Measurements from ENCODE around the gene SEPTIN6.

SEPTIN6 gene

GRCh38 chrX:119661486-119661885 lies 31.5 kb downstream of the SEPTIN6 start:
- H4K20me1 ChIP-seq (ENCODE audit: insufficient read depth, low read length), result no peaks in the 10 kb centered on the region
- no peaks in the 10 kb centered on the region for H3K79me2 ChIP-seq (ENCODE audit: insufficient read depth, low read length)
- no peak for TF ChIP-seq EZH2 (IDR thresholded peaks at IDR 0.05; ENCODE audit: borderline replicate concordance, low read length)
- TF ChIP-seq CTCF (IDR thresholded peaks at IDR 0.05; ENCODE audit: low read length), result no peak
- H3K9me3 ChIP-seq (ENCODE audit: low read length), result no peaks in the 10 kb centered on the region
- H3K4me1 ChIP-seq (ENCODE audit: insufficient read depth, low read length, severe bottlenecking), result peaks cover 22% of the 10 kb centered on the region
- peaks cover 50% of the 10 kb centered on the region for H3K36me3 ChIP-seq (ENCODE audit: insufficient read depth, low read length)
- no peak overlapping the region for H3K27ac ChIP-seq (ENCODE audit: low read depth, low read length, poor library complexity, severe bottlenecking)
- H3K4me2 ChIP-seq (ENCODE audit: low read length), result no peak overlapping the region
- H3K4me3 ChIP-seq (ENCODE audit: low read depth, low read length, poor library complexity, severe bottlenecking), result no peak overlapping the region
- H3K27me3 ChIP-seq (ENCODE audit: insufficient read depth, low read length), result no peaks in the 10 kb centered on the region
- H2AFZ ChIP-seq (ENCODE audit: low read length), result no peak overlapping the region
- no peak overlapping the region for H3K9ac ChIP-seq (ENCODE audit: low read length)
- no peaks in the 10 kb centered on the region for H3F3A ChIP-seq (ENCODE audit: insufficient read depth, low read length)
- no peaks in the 10 kb centered on the region for H3K9me2 ChIP-seq (ENCODE audit: low read depth, low read length)

GRCh38 chrX:119659522-119659921 lies 33.4 kb downstream of the SEPTIN6 start:
- Histone ChIP-seq H3K4me1 (ENCODE audit: insufficient read depth, low read length, severe bottlenecking) (peaks cover 2% of the 10 kb centered on the region), H3K27me3 (ENCODE audit: insufficient read depth, low read length) (no peaks in the 10 kb centered on the region), H3K36me3 (ENCODE audit: insufficient read depth, low read length) (peaks cover 64% of the 10 kb centered on the region), H3K4me3 (ENCODE audit: low read depth, low read length, poor library complexity, severe bottlenecking) (no peak overlapping the region), H3F3A (ENCODE audit: insufficient read depth, low read length) (no peaks in the 10 kb centered on the region), H3K79me2 (ENCODE audit: insufficient read depth, low read length) (no peaks in the 10 kb centered on the region), H3K9ac (ENCODE audit: low read length) (no peak overlapping the region), H2AFZ (ENCODE audit: low read length) (no peak overlapping the region), H3K27ac (ENCODE audit: low read depth, low read length, poor library complexity, severe bottlenecking) (no peak overlapping the region), H3K9me3 (ENCODE audit: low read length) (no peaks in the 10 kb centered on the region), H4K20me1 (ENCODE audit: insufficient read depth, low read length) (no peaks in the 10 kb centered on the region), H3K4me2 (ENCODE audit: low read length) (no peak overlapping the region), H3K9me2 (ENCODE audit: low read depth, low read length) (no peaks in the 10 kb centered on the region)
- TF ChIP-seq CTCF (IDR thresholded peaks at IDR 0.05; ENCODE audit: low read length) (no peak), EZH2 (IDR thresholded peaks at IDR 0.05; ENCODE audit: borderline replicate concordance, low read length) (no peak)

GRCh38 chrX:119655125-119655524 lies 37.8 kb downstream of the SEPTIN6 start:
- Histone ChIP-seq H3K27ac (ENCODE audit: low read depth, low read length, poor library complexity, severe bottlenecking) (no peak overlapping the region), H3K9ac (ENCODE audit: low read length) (no peak overlapping the region), H3K79me2 (ENCODE audit: insufficient read depth, low read length) (no peaks in the 10 kb centered on the region), H3K36me3 (ENCODE audit: insufficient read depth, low read length) (peaks cover 67% of the 10 kb centered on the region), H4K20me1 (ENCODE audit: insufficient read depth, low read length) (no peaks in the 10 kb centered on the region), H3K4me1 (ENCODE audit: insufficient read depth, low read length, severe bottlenecking) (no peaks in the 10 kb centered on the region), H3K27me3 (ENCODE audit: insufficient read depth, low read length) (no peaks in the 10 kb centered on the region), H3K9me2 (ENCODE audit: low read depth, low read length) (no peaks in the 10 kb centered on the region), H3K4me2 (ENCODE audit: low read length) (no peak overlapping the region), H3K4me3 (ENCODE audit: low read depth, low read length, poor library complexity, severe bottlenecking) (no peak overlapping the region), H3K9me3 (ENCODE audit: low read length) (no peaks in the 10 kb centered on the region), H2AFZ (ENCODE audit: low read length) (no peak overlapping the region), H3F3A (ENCODE audit: insufficient read depth, low read length) (no peaks in the 10 kb centered on the region)
- TF ChIP-seq EZH2 (IDR thresholded peaks at IDR 0.05; ENCODE audit: borderline replicate concordance, low read length) (no peak), CTCF (IDR thresholded peaks at IDR 0.05; ENCODE audit: low read length) (no peak)
